Bone marrow (tissue), 2 donors: Measurements from ENCODE around the gene FCHSD2.

Experiments used
- DNase-seq, 2 donors: peaks; one replicate each; lab custom pipeline; 2025; lab: John Stamatoyannopoulos, UW

The FCHSD2 gene

DNA sequence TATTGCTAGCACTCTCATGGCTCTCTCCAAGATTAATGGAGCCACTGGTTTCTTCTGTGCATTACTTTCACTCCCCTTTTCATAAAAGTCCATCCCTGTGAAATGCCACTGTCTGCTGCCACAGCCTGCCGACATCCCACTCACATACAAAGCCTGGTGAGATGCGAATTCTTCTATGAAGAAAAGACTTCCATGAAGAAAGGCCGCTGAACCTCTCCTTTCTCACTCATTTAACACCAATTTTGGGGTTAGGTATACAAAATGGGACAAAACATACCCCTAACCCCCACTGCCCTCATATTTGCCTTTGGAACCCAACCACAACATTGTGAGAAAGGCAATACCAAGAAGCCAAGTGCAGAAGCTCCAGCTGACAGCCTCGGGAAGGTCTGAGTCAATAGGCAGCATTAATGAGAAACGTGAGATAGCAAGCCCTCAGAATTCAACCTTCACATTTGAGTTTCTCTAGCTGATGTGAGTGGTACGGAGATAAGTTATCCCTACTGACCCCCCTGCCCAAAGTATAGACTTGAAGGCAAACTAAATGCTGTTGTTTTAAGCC is 171.5 kb downstream of the FCHSD2 start:
- DNase-seq = no peak

- peak in 1 of 2 donors; percentile 65 for DNase-seq
These were observed 172.2 kb downstream of the FCHSD2 start for GRCh38 chr11:72969894-72970335.

- DNase-seq = no peak
These were observed 173.7 kb downstream of the FCHSD2 start for GRCh38 chr11:72968390-72968789.

GRCh38 chr11:72965672-72966071 is 176.4 kb downstream of the FCHSD2 start:
- DNase-seq = no peak

- no peak for DNase-seq
These were observed 179.4 kb downstream of the FCHSD2 start for GRCh38 chr11:72962717-72963116.

DNA sequence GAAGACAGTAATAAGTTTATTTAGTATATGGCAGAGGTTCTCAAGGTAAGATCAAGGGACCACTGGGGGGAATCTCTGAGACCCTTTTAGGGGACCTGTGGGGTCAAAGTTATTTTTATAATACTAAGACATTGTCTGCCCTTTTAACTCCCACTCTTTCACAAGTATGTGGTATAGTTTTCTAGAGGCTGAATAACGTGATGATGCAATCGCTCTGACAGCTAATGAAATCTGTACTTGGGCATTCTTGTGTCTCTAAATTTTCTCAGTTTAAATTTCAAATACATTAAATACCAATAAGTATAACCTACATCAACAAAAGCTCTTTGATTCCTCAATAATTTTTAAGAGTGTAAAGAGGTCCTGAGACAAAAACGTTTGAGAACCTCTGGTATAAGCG is 180.0 kb downstream of the FCHSD2 start:
- no peak for DNase-seq

- DNase-seq = no peak
These were observed 182.0 kb downstream of the FCHSD2 start for GRCh38 chr11:72959998-72960731.

DNA sequence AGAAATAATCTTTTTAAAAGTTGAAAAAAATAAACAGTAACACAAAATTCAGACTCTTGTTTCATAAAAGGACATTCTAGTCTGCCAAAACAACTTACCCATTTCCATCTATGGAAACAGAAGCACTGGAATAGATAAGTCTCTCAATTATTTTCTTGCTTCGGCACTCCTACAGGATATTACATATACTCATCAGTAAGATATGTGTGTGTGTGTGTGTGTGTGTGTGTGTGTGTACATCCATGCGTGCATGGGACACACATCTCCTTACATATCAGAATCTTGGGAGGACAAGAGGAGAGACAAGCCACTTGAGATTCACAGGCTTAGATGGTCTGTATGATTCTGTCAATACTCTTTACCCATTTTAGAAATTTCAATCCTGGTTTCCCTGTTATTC is 183.3 kb downstream of the FCHSD2 start:
- DNase-seq = no peak

DNA sequence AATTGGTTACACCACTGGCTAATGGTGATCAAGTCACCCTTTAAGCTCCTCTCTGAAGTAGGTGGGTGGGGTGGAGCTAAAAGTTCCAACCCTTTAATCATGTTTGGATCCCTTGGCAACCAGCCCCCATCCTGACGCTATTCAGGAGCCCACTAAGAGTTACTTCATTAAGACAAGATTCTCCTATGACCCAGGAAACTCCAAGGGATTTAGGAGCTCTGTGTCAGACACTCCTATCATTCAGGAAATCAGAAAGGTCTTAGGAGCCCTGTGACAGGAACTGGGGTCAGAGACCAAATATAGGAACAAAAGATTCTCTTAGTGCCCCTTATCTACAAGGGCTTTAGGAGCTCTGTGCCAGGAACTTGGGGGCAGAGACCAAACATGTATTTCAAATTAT is 186.7 kb downstream of the FCHSD2 start:
- DNase-seq = no peak

DNA sequence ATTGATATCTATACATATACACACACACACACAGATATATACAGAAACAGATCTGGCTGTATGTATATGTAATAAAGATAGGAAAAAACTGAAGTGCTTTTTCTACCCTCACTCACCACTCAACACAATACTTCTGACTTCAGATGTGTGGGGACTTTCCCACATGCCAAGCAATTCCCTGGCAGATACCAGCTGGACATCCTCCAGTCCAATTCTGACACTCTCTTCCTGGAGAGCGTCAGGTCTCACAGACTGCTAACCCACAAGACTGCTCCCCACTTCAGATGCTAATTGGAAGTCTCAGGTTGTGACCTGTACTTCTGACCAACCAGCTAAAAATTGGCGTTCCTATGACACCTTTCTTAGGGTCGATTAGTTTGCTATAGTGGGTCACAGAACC is 187.3 kb downstream of the FCHSD2 start:
- no peak for DNase-seq

DNA sequence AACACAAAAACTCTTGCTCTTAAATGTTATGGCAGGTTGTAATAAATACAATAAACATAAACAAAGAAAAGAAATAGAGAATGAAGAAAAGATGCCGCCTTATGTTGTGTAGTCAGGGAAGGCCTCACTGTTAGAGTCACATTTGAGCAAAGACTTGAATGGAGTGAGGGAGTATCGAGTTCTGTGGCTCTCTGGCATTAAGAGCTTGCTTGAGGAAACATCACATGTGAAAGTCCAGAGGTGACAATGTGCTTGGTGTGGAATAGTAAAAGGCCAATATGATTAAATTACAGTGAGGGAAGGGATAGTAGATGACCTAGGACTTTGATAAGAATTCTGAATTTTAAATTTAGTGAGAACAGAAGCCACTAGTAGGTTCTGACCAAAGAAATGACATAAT is 188.5 kb downstream of the FCHSD2 start:
- no peak for DNase-seq

DNA sequence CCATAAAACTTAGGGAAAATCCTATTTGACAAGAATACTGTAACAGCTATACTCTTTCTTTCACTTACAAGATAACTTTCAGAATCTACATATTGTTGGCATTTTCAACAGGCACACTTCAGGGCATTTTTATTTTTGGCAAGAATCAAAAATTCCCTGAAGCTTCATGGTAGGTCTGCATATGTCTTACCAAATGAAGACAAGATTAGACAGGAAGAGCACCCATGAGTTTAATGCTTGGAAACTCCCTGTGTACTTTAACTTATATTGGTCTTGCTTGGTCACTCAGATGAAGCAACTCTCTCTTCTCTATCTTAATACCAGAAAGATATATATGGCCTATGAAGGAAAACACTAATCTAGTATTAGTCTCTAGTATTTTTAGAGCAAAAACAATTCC is 190.2 kb downstream of the FCHSD2 start:
- DNase-seq = no peak

DNA sequence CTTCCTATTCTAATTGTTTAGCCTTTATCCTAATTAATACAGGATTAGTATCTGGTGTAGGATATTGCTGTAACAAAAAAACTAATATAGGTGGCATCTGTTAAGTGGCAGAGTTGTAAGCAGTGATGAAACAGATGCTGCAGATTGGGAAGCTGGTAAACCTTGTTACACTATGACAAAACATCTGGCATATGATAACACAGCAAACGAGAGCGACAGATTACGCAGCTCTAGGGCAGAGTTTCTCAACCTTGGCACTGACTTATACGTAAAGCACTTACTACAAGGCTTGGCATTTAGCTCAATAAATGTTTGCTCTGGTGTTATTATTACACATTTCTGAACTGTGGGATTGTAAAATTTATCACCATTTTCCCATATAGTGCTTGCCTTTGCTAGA is 190.9 kb downstream of the FCHSD2 start:
- no peak for DNase-seq

GRCh38 chr11:72950685-72951084 is 191.4 kb downstream of the FCHSD2 start:
- DNase-seq = no peak

- no peak for DNase-seq
These were observed 194.9 kb downstream of the FCHSD2 start for GRCh38 chr11:72947229-72947628.

- DNase-seq = no peak
These were observed 198.5 kb downstream of the FCHSD2 start for GRCh38 chr11:72943664-72944063.

- DNase-seq = no peak
These were observed 201.7 kb downstream of the FCHSD2 start for GRCh38 chr11:72940417-72940816.

DNA sequence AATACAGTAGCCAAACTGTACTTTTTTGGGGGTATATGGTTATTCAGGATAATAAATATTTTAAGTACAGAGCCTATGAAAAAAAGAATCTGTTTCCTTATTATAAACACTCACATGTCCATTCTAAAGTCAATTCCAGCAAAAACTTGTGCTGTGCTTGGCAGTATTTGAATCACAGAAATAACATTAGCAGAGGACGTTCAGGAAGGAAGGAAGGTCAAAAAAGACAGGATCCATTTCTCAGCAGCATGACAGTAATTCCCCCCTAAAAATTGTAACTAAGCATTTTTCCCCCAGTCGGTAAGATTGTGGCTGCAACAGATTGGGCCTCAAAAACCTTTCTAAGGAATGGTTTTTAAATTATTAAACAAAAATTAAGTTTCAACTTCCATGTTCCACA is 203.1 kb downstream of the FCHSD2 start:
- DNase-seq = no peak

GRCh38 chr11:72937439-72937838 is 204.7 kb downstream of the FCHSD2 start:
- DNase-seq = no peak

GRCh38 chr11:72935700-72936099 is 206.4 kb downstream of the FCHSD2 start:
- DNase-seq = peak in 1 of 2 donors; percentile 6

GRCh38 chr11:72932132-72932570 is 210.0 kb downstream of the FCHSD2 start:
- DNase-seq = no peak

DNA sequence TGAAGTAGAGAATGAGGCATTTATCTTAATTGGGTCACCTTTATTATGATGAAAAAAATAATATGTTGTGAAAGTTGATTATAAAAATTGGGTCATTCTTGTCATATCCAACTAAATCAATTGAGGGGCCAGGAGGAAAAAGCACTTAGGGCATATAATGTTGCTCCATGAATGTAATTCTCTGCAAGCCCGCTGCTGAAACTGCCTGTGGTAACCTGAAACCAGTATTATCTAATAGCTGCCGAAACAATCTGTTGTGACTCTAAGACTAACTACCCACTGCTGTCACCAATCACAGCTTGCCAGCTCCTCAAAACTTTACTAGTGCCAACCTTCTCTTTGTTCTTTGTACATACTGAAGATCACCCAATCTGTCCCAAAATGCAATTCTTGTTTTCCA is 212.1 kb downstream of the FCHSD2 start:
- DNase-seq = no peak

DNA sequence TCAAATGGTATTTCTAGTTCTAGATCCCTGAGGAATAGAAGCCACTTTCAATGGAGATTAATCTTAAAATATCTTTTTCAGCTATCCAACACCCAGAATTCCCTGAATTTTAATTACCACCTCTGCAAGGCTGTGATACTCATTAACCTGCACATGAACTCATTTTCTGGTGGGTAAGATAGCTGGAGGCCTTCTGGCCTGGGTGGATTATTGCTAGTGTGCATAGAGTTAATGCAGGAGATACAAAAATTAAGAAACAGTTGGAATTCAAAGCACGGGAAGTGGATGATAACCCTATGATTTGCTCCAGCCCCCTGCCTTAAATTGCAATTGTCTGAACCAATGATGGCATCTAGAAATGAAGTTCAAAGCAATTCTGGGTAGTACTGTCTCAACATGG is 212.9 kb downstream of the FCHSD2 start:
- no peak for DNase-seq

DNA sequence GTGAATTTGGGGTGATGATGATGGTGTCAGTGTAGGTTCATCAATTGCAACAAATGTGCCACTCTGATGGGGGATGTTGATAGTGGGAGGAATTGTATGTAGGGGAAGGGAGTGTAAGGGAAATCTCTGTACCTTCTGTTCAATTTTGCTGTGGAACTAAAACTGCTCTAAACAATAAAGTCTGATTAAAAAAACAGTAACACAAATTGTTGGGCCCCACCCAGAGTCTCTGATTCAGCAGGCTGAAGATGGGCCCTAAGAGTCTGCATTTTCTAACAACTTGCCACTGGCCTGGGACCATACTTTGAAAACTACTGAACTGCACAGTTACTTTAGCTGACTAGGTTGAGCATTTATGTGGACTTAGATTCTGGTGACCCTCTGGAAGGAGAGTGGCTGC is 214.7 kb downstream of the FCHSD2 start:
- DNase-seq = no peak
